Measurements from ENCODE around the gene DIS3L.
"Not testable (repeated sequence)": the region's sequence is repeated elsewhere in the genome, so short reads cannot be mapped to it uniquely, and the experiment has no call there.

Gene DIS3L

GRCh38 chr15:66312144-66312543, 18.8 kb downstream of the DIS3L start:
- DNase-seq = no peak

- no peak for DNase-seq
These were observed 30.1 kb downstream of the DIS3L start for GRCh38 chr15:66323312-66323928.

DNA sequence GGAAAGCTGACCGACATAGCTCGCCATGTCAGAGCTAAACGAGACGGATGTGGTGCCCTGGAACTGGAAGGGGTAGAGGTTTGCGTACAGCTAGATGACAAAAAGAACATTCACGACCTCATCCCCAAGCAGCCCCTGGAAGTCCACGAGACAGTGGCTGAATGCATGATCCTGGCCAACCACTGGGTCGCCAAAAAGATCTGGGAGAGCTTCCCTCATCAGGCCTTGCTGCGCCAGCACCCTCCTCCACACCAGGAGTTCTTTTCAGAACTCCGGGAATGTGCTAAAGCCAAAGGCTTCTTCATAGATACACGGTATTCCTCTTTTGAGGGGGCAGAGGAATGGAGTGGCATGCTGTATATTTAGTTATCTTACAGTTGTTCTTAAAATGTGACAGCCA, 32.7 kb downstream of the DIS3L start:
- no peak for DNase-seq

DNA sequence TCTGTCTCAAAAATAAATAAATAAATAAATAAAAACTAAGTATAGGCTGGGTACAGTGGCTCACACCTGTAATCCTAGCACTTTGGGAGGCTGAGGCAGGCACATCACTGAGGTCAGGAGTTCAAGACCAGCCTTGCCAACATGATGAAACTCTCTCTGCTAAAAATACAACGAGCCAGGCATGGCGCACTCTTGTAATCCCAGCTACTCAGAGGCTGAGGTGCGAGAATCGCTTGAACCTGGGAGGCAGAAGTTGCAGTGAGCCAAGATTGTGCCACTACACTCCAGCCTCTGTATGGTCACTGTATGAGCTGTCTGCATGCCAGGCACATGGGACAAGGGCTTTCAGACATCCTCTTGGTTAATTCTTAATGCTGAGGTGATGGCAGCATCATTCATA, 34.4 kb downstream of the DIS3L start:
- no peak for DNase-seq

GRCh38 chr15:66328771-66329170, 35.4 kb downstream of the DIS3L start:
- DNase-seq = no peak

DNA sequence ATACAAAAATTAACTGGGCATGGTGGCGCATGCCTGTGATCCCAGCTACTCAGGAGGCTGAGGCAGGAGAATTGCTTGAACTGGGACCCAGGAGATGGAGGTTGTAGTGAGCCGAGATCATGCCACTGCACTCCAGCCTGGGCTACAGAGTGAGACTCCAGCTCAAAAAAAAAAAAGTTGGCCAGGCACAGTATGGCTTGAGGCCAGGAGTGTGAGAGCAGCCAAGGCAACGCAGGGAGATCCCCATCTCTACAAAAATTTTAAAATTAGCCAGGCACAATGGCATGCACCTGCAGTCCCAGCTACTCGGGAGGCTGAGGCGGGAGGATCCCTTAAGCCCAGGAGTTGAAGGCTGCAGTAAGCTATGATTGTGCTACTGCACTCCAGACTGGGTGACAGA, 55.2 kb downstream of the DIS3L start:
- DNase-seq = not testable (repeated sequence)

- no peak for DNase-seq
These were observed 62.6 kb downstream of the DIS3L start for GRCh38 chr15:66356077-66356358.

DNA sequence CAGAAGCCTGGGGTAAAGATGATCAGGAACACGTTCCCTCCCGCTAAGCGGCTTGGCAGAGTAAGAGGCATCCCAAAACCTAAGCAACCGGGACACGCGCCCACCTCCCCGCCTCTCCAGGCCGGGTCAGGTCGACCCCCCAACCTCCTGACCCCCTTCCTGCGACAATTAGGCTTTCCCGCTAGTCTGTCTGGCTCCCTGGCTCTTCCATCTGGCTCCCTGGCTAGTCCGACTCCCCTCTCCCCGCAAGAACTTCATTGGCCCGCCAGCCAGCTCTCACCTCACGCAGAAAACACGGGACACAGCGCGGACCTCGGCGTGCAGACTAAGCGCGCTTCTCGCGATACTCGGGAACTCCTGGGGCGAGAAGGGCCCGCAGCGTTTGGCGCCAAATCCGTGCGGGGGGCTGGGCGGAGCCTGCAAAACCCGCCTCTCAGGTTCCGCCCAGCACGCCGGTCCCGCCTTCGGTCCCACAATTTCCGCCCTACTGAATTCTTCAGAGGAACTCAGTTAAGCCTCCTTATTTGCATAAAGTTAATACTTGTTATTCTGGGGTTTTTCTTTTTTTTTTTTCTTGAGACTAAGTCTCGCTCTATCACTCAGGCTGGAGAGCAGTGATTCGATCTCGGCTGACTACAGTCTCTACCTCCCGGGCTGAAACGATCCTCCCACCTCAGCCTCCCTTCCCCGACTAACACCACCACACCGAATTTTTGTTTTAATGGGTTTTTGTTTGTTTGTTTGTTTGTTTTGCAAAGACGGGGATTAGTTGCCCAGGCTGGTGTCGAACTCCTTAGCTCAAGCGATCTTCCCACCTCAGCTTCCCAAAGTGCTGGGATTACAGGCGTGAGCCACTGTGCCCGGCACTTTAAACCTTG, 63.2 kb downstream of the DIS3L start, which contains the start of gene TIPIN:
TIPIN (minus strand) TSS at position 327 of the 878 bp plus-strand sequence. CDS start 3,738 bp downstream, outside the sequence.
- DNase-seq = peak; percentile 94

DNA sequence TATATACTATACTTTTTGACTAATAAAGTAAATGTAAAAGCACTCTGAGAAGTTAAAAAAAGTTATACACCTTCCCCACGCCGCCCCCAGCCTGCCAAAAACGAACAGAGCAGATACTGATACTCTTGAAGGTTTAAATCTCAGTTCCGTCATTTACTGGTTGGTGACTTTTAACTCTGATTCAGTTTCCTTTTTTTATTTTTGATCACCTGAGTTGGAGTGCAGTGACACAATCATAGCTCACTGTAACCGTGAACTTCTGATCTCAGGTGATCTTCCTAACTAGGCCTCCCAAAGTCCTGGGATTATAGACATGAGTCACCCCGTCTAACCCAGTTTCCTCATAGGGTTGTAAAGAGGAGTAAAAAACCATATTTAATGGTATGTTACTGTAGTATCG, 66.4 kb downstream of the DIS3L start:
- DNase-seq = no peak

- DNase-seq = not testable (repeated sequence)
These were observed 68.5 kb downstream of the DIS3L start for GRCh38 chr15:66361745-66362460.

- DNase-seq = no peak
These were observed 69.4 kb downstream of the DIS3L start for GRCh38 chr15:66362776-66363175.

DNA sequence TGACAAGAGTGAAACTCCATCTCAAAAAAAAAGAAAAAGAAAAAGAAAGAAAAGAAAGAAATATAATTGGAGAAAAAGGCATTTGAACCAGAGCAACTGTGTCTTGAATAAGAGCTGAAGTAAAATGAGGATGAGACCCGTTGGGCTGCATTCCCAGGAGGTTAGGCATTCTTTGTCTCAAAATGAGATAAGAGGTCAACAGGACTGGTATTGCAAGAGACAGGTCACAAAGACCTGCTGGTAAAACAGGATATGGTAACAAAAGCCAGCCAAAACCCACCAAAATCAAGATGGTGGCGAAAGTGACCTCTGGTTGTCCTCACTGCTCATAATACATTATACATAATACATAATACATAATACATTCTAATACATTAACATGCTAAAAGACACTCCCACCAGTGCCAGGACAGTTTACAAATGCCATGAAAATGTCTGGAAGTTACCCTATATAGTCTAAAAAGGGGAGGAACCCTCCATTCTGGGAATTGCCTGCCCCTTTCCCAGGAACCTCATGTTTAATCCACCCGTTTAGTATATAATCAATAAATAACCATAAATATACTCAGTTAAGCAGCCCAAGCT, 71.7 kb downstream of the DIS3L start:
- no peak for DNase-seq

DNA sequence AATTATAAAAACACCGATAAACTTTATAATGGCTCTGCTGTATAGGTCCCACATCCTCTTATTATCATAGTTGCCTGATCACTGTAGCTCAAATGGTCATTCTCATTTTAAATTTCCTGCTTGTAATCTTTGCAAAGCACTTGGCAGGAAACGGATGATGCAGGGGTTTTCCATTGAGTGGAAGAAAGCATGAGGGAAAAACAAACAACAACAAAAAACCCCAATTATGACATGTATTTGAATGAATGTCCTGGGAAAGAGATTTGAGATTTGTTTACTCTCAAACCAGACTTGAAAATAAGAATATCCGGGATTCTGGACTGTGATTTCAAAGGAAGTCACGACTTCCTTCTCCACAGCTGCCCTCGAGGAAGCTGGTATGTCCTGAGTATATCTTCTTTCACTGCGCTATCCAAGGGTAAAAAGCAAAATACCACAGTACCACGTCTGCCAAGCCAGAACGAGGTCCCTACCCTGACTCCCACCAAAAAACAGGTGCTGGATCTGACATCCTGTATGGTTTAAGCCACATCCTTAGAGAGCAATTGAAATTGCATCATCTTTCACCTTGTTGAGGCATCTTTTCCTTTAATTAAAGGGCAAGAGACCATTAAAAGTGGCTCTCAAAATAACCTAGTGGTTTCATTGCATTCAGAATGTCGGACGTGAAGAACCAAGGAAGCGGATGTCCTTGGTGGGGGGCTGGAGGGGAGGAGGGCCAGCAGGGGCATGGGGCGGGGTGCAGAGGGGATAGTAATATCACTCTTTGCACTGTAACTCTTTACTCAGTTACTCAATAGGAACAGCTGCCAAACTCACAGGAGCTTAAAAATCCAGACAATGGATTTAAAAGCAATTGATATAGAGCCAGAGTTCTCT, 76.6 kb downstream of the DIS3L start:
- DNase-seq = no peak

GRCh38 chr15:66374179-66374578, 80.8 kb downstream of the DIS3L start:
- DNase-seq = no peak

- no peak for DNase-seq
These were observed 85.6 kb downstream of the DIS3L start for GRCh38 chr15:66378814-66379430.

GRCh38 chr15:66381376-66381775, 88.0 kb downstream of the DIS3L start:
- DNase-seq = not testable (repeated sequence)

All from fibroblast of skin of back (primary cell).